GM18873 (cell line): ENCODE measurements around the gene NKPD1.

Source experiments
- ATAC-seq: cut with Tn5 transposase; IDR thresholded peaks from one replicate; pipeline ENCODE4 v1.9.1; 2021; ENCODE audit warnings: mild to moderate bottlenecking, moderate library complexity, moderate number of reproducible peaks; ENCODE audit not compliant: unreplicated experiment, low FRiP score

The NKPD1 gene, protein sequence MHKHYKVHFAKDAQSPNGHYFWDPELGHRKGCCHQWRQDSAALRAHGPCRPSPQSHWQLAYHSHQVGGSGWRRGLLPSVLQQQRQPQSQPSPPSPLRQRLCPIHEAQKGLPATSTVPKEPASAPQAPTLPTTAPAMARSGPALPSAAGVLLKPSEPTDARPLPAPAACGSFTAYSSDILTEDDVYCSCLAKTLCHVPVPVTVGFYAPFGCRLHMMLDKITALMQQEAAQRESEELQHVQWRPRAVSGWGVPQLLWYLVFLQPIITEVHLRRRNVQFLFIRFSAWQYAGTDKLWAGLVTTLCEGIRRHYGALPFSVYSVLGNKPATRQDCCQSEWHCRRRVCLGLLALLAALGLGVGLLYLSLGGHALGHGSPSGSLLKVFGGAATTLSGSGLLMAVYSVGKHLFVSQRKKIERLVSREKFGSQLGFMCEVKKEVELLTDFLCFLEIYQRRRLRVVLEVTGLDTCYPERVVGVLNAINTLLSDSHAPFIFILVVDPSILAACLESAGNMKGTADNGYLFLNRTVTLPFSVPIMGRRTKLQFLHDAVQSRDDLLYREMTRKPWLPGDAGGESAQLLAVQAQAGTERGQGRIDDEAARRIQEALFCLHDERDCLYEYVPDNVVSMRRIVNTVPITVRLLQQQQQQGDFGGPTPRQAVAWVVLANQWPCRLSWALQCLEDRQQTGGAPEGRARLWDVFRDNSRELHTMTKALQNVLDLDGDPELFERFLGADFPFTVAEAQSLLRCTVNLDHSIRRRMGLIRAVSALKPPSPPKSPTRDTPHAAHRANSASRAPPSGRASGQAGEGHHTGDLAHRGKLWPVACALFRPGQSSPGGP

DNA sequence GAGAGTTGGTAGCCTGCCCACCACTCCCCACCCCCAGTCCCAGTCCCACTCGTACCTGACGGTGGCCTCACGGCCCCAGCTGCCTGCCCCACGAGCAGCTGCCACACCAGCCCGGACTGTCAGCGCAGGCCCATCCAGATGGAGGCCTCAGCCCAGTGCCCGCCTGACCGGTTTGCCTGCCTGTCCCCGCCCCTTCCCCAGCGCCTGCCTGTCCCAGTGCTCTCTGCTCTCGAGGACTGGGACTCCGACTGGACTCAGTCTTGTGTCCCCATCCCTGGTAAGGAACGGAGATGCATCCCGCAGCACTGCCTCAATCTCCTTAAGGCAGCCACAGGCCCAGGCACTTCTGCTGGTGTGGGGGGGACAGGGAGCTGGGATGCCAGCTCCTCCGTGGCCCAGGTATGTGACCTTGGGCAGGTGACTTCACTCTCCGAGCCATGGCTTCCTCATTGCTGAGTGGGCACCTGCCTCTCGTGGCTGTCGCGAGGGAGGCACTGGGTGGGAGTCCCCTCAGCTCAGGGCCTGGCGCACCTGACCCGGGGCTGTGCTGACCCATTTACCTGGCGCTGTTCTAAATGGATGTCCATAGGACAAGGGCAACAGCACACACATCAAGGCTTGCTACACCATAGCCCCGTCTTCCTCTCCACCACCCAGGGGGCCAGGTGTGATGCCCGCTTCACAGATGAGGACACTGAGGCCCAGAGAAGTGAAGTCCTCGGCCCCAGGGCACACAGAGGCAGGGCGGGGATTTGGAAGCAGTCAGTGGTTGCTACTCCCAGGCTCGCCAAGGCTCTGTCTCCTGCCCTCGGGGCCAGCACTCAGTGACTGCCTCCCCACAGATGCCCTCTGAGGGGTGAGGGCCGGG is at the start of gene NKPD1:
TSS of gene NKPD1 (minus strand) at position 113 of the 868 bp plus-strand sequence. CDS start 832 bp downstream, outside the sequence.
- no peak for ATAC-seq

DNA sequence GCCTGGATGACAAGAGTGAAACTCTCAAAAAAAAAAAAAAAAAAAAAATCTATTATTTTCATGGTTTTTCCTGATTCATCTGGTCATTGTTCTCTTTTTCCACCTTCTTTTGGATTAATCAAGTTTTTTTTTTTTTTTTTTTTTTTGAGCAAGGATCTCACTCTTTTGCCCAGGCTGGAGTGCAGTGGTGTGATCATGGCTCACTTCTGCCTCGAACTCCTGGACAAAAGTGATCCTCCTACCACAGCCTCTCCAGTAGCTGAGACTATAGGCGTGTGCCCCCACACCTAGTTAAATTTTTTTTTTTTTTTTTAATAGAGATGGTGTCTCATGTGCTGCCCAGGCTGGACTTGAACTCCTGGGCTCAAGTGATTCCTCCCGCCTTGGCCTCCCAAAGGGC is 45.5 kb upstream of the NKPD1 start:
- ATAC-seq: no peak

DNA sequence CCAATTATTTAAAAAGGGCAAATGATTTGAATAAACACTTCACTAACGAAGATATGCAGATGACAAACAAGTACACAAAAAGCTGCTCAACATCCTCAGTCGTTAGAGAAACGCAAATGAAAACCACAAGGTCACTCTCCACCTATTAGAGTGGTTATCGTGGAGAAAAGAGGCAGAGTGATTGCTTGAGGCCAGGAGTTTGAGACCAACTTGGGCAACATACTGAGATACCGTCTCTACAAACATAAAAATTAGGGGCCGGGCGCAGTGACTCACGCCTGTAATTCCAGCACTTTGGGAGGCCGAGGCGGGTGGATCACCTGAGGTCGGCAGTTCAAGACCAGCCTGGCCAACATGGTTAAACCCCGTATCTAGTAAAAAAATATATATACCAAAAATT is 45.0 kb upstream of the NKPD1 start:
- no peak for ATAC-seq

DNA sequence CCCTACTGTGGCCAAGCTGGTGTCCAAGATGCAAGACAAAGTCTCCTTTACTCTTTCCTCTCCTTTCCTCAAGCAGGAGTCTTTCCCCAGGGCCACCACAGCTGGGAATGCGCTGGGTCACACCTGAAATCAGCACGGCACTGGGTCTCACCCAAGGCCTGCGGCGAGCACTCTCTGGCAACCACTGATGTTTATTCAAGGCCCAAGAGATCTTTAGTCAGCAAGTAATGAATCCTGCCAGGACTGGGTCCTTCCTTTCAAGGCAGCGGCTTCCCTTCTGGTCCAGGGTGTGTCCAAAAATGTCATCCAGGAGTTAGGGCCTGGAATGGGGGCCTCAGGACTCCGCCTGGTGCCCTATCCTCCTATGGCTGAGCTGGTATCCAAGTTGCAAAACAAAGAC is 41.9 kb upstream of the NKPD1 start:
- no peak for ATAC-seq

DNA sequence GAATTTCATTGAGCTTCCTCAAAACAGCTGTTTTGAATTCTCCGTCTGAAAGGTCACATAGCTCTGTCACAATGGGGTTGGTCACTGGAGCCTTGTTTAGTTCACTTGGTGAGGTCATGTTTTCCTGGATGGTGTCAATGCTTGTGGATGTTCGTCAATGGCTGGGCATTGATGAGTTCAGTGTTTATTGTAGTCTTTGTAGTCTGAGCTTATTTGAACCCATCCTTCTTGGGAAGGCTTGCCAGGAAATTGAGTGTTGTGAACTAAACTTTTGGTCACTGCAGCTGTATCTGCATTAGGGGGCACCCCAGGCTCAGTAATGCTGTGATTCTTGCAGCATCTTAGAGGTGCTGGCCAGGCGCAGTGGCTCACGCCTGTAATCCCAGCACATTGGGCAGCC is 39.8 kb upstream of the NKPD1 start:
- ATAC-seq: no peak

DNA sequence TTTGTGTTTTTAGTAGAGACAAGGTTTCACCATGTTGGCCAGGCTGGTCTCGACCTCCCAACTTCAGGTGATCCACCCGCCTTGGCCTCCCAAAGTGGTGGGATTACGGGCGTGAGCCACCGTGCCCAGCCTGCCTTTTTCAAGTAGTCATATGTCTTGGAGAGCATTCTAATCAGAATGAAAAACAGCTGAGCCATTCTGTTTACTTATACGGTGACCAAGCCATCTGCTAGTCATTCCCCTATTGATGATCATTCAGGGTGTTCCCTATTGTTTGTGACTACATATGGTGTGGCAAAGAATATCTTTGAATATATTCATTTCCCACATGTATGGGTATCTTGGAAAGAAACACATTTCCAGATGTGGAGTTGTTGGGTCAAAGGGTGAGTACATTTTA is 35.0 kb upstream of the NKPD1 start:
- ATAC-seq: no peak

DNA sequence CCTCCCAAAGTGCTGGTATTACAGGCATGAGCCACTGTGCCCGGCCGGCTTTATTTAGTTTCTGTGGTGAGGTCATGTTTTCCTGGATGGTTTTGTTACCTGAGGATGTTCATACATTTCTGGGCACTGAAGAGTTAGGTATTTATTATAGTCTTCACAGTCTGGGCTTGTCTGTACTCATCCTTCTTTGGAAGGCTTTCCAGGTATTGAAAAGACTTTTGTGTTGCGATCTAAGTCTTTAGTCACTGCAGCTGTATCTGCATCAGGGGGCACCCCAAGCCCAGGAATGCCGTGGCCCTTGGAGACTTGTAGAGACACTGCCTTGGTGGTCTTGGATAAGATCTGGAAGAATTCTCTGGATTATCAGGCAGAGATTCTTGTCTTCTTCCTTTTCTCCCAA is 30.6 kb upstream of the NKPD1 start:
- no peak for ATAC-seq

DNA sequence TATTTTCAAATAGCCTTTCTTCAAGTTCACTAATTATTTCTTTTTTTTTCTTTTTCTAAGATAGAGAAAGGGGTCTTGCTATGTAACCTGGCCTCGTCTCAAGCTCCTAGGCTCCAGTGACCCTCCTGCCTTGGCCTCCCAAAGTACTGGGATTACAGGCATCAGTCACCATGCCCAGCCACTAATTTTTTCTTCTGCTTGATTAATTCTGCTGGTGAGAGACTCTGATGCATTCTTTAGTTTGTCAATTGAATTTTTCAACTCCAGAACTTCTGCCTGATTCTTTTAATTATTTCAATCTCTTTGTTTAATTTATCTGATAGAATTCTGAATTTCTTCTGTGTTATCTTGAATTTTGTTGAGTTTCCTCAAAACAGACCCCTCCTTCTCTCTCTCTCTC is 29.2 kb upstream of the NKPD1 start:
- ATAC-seq: no peak

DNA sequence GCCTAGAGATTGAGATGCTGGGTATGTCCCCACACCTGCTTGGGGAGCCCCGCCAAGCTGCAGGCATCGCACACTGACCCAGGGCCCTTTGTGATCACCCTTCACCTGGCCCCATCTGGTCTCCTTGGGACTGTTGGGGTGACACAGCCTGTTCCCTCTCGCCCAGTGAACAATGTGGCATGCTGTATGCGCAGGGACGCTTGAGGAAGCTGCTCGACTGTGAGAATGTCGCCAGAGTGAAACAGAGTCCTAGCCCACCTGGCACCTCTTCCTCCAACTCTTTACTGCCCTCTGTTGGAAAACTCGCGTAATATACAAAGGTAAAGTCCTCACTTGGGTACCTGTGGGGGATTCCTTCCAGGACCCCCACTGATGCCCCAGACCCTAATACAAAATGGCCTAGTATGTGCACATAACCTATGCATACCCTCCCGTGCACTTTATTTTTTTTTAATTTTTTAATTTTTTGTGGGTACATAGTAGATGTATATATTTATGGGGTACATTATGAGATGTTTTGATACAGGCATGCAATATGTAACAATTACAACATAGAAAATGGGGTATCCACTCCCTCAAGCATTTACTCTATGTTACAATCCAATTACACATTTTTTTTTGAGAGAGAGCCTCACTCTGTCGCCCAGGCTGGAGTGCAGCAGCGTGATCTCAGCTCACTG is 26.8 kb upstream of the NKPD1 start:
- no peak for ATAC-seq

DNA sequence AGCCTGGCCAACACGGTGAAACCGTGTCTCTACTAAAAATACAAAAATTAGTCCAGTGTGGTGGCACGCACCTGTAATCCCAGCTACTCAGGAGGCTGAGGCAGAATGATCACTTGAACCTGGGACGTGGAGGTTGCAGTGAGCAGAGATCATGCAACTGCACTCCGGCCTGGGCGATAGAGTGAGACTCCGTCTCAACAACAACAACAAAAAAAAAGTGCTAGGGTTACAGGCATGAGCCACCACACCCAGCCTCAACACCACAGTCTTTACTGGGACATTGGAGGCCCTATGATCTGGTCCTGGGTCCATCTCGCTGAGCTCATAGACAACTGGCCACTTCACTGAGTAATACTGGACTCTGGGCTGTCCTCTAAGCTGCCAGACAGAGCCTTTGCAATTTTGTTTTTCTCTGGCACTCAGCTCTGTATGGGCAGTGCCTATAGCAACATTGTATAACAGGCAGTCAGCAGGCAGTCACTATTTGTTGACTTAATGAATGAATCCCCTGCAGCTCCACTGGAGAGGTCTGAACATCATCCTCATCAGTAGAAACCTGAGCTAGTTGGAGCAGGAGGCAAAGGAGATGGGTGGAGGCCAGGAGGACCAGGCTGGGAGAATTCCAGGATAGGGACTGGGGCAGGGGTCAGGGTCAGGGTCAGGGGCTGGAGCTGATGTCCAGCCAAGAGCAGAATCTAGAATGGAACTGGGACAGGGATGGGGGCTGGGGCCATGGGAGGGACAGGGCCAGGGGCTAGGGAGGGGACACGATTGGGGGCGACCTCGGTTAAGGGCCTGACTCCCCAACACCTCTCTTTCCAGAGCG is 25.9 kb upstream of the NKPD1 start:
- ATAC-seq: no peak

DNA sequence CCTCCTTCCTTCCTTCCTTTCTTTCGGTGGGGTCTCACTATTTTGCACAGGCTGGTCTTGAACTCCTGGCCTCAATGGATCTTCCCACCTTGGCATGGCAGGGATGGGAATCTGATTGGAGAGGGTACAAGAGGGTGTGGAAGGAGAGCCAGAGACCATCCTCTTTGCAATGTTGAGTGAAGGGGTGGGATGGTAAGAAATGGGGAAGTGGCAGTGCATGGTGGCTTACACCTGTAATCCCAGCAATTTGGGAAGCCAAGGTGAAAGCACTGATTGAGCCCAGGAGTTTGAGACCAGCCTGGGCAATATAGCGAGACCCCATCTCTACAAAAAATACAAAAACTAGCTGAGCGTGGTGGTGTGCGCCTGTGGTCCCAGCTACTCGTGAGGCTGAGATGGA is 23.3 kb upstream of the NKPD1 start:
- ATAC-seq: no peak

DNA sequence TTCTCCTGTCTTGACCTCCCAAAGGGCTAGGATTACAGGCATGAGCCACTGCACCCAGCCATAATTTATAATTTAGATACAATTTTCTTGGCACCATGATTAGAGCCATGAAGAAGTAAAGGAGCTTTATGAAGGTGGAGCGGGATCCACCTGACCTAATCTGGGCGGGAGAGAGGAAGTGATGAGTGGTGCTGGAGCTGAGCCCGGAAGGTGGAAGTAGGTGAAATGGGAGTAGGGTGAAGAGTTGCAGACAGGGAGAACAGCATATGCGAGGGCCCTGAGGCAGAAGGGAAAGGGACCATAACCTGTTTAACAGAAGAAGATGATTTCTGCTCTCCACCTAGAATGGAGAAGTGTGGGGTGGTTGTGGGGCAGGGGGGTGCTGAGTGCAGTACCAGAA is 22.0 kb upstream of the NKPD1 start:
- no peak for ATAC-seq

DNA sequence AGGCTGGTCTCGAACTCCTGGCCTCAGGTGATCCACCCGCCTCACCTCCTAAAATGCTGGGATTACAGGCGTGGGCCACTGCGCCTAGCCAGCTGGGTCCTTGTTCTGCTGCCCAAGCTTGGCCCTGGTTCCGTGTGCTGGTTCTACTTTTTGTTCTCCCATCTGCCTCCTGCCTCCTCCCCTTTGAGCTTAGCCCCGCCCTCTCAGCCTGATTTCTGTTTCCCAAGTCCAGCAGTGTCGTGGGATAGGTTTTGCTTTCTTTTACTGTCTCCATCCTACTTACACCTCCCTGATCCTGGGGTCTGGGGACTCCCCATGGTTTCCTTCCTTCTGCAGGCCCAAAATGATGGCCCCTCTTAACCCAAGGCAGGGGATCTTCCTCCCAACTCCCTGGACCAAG is 20.2 kb upstream of the NKPD1 start:
- no peak for ATAC-seq

DNA sequence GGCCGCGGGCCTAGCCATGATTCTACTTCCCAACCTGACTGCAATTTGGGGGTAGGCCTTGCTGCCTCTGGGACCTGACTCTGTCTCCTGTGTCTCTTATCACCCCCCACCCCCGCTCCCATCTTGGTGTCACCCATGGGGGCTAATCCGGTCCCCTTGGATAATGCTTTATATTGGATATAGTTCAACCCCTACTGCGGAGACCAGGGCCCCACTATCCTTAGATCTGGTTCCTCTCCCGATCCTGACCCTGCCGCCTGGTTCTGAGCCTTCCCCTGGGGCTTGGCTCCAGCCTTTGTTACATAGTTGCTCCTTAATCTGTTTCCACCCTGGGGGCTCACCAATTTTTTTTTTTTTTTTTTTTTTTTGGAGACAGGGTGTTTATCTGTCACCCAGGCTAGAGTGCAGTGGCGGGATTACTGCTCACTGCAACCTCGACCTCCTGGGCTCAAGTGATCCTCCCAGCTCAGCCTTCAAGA is 19.1 kb upstream of the NKPD1 start:
- no peak for ATAC-seq

DNA sequence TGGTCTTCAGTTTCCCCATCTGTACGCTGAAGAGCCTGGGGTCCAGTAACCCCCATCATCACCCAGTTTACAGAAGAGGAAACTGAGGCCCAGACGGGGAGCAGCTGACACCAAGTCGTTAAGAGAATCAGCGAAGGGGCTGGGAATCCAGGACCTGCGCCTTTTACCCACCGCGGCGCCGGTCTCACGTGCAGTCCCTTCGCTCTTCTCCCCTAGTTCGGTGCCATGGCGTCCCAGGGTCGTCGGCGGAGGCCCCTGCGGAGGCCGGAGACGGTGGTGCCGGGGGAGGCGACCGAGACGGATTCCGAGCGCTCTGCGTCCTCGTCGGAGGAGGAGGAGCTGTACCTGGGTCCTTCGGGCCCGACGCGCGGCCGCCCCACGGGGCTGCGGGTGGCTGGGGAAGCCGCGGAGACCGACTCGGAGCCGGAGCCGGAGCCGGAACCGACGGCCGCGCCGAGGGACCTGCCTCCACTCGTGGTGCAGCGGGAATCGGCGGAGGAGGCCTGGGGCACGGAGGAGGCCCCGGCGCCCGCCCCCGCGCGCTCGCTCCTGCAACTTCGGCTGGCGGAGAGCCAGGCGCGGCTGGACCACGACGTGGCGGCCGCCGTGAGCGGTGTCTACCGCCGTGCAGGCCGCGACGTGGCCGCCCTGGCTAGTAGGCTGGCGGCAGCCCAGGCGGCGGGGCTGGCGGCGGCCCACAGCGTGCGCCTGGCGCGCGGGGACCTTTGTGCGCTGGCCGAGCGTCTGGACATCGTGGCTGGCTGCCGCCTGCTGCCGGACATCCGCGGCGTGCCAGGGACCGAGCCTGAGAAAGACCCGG is 18.5 kb upstream of the NKPD1 start:
- ATAC-seq: no peak

DNA sequence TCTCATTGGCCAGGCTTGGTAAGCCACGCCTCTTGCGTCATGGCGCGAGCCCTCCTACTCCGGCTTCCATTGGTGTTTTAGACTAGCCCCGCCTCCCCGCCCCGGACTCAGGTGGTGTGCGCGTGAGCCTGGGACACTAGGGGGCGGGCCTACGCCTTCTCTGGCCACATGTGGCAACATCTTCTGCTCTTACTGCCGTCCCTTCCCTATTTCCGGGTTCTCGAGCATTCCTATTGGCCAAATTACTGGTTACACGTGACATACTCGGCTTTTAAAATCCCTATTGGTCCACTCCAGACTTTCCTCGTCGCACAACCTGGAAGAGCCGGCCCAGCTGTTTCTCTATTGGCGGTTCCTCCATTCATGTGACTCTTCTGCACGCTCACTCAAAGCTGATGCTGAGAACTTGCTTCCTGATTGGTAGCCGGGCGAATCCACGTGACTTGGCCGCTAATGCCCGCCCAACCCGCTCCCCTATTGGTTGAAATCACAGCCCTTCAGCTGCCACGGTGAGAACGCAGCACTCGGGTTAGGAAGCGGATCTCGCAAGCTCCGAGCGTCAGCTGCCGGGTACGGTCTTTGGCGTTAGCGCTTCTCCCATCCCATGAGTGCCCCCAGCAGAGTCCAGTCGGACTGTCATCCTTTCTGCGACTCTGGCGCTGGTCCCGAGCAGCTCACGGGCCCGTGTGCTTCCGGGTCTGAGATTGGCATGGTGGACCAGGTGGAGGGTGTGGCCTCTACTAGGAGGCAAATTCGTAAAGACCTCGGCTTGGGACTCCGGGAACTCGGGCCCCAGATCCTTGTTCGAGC is 17.7 kb upstream of the NKPD1 start, which contains the start of gene BLOC1S3:
TSS of gene BLOC1S3 (plus strand) at position 523 of the 810 bp plus-strand sequence. CDS start 513 bp downstream, outside the sequence.
- peak; percentile 88 for ATAC-seq

DNA sequence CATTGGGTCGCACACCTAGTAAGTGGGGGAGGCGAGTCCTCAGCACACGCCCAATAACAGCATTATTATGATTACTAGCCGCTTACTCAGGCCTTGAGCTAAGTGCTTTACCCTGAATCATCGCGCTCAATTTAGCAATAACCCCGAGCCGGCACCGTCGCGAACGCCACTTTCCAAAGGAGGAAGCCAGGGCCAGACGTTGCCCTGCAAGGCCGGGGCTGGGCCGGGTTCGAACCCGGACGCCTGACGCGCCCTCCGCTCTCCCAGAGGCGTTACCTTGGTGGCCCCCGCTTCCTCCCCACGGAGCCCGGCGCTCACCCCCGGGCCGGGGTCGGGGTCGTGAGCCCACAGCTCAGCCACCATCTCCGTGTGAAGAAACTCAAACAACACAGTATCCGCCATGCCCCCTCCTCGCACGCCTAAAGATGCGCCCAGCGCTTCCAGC is 17.1 kb upstream of the NKPD1 start, which contains the start of gene TRAPPC6A:
TSS of gene TRAPPC6A (minus strand) at position 421 of the 445 bp plus-strand sequence. CDS start at position 402, 19 bp downstream.
- ATAC-seq: no peak
